NCI-H1092 (cell line): Measurements from ENCODE around the gene BEST1.
"Not testable (repeated sequence)": the region's sequence is repeated elsewhere in the genome, so short reads cannot be mapped to it uniquely, and the experiment has no call there.

Experiments
- DNase-seq: peaks from one replicate; lab custom pipeline; 2025; lab: John Stamatoyannopoulos, UW

BEST1 gene

GRCh38 chr11:61964058-61964665, 14.0 kb downstream of the BEST1 start:
- DNase-seq, result no peak

- not testable (repeated sequence) for DNase-seq
Observed at GRCh38 chr11:61964666-61965271, 14.6 kb downstream of the BEST1 start.

GRCh38 chr11:61966734-61967115, 16.6 kb downstream of the BEST1 start:
- no peak for DNase-seq

GRCh38 chr11:61967116-61967923, 17.2 kb downstream of the BEST1 start, which contains the start of gene FTH1:
TSS of gene FTH1 (minus strand) at chr11:61967634. CDS start at chr11:61967425, 209 bp downstream.
- peak; percentile 89 for DNase-seq

GRCh38 chr11:61967924-61968757, 18.0 kb downstream of the BEST1 start:
- peak; percentile 68 for DNase-seq

GRCh38 chr11:61968758-61969390, 18.7 kb downstream of the BEST1 start:
- DNase-seq, result no peak

GRCh38 chr11:61969391-61969758, 19.2 kb downstream of the BEST1 start:
- no peak for DNase-seq

GRCh38 chr11:61969838-61970662, 19.9 kb downstream of the BEST1 start:
- no peak for DNase-seq

- DNase-seq, result peak; percentile 79
Observed at GRCh38 chr11:61971248-61972111, 21.3 kb downstream of the BEST1 start.

- DNase-seq, result no peak
Observed at GRCh38 chr11:61972112-61972671, 22.0 kb downstream of the BEST1 start.

GRCh38 chr11:61972672-61973475, 22.7 kb downstream of the BEST1 start:
- no peak for DNase-seq

- DNase-seq, result no peak
Observed at GRCh38 chr11:61973476-61974162, 23.5 kb downstream of the BEST1 start.

GRCh38 chr11:61974766-61975631, 24.8 kb downstream of the BEST1 start:
- peak; percentile 30 for DNase-seq

GRCh38 chr11:61975638-61976419, 25.7 kb downstream of the BEST1 start:
- DNase-seq, result no peak

GRCh38 chr11:61976420-61976800, 26.3 kb downstream of the BEST1 start:
- no peak for DNase-seq

- DNase-seq, result peak; percentile 37
Observed at GRCh38 chr11:61976813-61977475, 26.8 kb downstream of the BEST1 start.
